ENCODE data around the gene NVL.

DNA sequence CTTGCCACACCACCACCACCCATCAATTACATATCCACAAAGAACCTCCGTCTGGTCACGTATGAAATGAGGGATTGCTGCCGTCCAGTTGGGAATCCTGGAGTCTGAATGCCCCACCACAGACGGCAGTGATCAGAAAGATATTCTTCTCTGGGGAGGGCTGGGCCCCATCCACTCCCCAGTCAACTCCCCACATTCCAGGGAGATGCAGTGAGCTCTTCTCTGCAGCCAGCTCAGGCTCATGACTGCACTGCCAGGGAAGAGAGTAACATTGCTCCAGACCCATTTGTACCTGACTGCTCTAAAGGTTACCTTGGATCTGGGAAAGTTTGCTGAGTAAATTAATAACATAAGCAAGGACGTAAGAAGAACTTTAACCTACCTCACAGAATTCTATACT is 128.6 kb downstream of the NVL start:
- TF ChIP-seq, protein P1, sequence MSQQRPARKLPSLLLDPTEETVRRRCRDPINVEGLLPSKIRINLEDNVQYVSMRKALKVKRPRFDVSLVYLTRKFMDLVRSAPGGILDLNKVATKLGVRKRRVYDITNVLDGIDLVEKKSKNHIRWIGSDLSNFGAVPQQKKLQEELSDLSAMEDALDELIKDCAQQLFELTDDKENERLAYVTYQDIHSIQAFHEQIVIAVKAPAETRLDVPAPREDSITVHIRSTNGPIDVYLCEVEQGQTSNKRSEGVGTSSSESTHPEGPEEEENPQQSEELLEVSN (IDR thresholded peaks at IDR 0.05; ENCODE audit: borderline replicate concordance, low read depth) = no peak
- TF ChIP-seq RAD21 (conservative IDR thresholded peaks at IDR 0.05 in 1 of 2, IDR thresholded peaks at IDR 0.05 in 1 of 2) = no peak
- TF ChIP-seq, protein P2, sequence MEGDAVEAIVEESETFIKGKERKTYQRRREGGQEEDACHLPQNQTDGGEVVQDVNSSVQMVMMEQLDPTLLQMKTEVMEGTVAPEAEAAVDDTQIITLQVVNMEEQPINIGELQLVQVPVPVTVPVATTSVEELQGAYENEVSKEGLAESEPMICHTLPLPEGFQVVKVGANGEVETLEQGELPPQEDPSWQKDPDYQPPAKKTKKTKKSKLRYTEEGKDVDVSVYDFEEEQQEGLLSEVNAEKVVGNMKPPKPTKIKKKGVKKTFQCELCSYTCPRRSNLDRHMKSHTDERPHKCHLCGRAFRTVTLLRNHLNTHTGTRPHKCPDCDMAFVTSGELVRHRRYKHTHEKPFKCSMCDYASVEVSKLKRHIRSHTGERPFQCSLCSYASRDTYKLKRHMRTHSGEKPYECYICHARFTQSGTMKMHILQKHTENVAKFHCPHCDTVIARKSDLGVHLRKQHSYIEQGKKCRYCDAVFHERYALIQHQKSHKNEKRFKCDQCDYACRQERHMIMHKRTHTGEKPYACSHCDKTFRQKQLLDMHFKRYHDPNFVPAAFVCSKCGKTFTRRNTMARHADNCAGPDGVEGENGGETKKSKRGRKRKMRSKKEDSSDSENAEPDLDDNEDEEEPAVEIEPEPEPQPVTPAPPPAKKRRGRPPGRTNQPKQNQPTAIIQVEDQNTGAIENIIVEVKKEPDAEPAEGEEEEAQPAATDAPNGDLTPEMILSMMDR (IDR thresholded peaks at IDR 0.05) = no peak
- TF ChIP-seq RFX5 (IDR thresholded peaks at IDR 0.05) = no peak
- no peak for TF ChIP-seq POLR2A (IDR thresholded peaks at IDR 0.05; ENCODE audit: low read length)
- no peak for TF ChIP-seq NR3C1 (IDR thresholded peaks at IDR 0.05)
- TF ChIP-seq HOXA7 (CRISPR knock-in tag; IDR thresholded peaks at IDR 0.05) = no peak
- TF ChIP-seq HDAC2 (IDR thresholded peaks at IDR 0.05) = no peak
- TF ChIP-seq CHD2 (IDR thresholded peaks at IDR 0.05; ENCODE audit: low read length, partially characterized antibody) = no peak
- TF ChIP-seq CBX2 (IDR thresholded peaks at IDR 0.05; ENCODE audit: borderline replicate concordance, low read depth) = no peak
- TF ChIP-seq ESRRA (IDR thresholded peaks at IDR 0.05; ENCODE audit: borderline replicate concordance, low read length) = no peak
- no peak for TF ChIP-seq PHF8 (IDR thresholded peaks at IDR 0.05; ENCODE audit: borderline replicate concordance, low read depth)
- TF ChIP-seq SREBF2 (IDR thresholded peaks at IDR 0.05) = no peak

Measured in A549 (cell line).